Nephron (organoid): Measurements from ENCODE around the gene TUBGCP3.

Experiments used
- H3K27ac Mint-ChIP-seq, 3 experiments: 2 replicates each; pipeline ENCODE4 v1.8.0; 2020; ENCODE audit warnings: mixed read lengths in 3 of 3, mild to moderate bottlenecking in 2 of 3, moderate library complexity in 1 of 3
- H3K27me3 Mint-ChIP-seq: 2 replicates; pipeline ENCODE4 v1.8.0; 2021; ENCODE audit warnings: low read depth, mild to moderate bottlenecking, moderate library complexity, mixed read lengths
- H3K36me3 Mint-ChIP-seq: 2 replicates; pipeline ENCODE4 v1.8.0; 2020; ENCODE audit warnings: low read depth, mixed read lengths
- H3K4me1 Mint-ChIP-seq: 2 replicates; pipeline ENCODE4 v1.8.0; 2020; ENCODE audit warnings: mixed read lengths
- H3K4me3 Mint-ChIP-seq, 3 experiments: 2 replicates each; pipeline ENCODE4 v1.8.0; 2020; ENCODE audit warnings: mild to moderate bottlenecking in 3 of 3, mixed read lengths in 3 of 3, moderate library complexity in 2 of 3
- H3K9me3 Mint-ChIP-seq: 2 replicates; pipeline ENCODE4 v1.8.0; 2020; ENCODE audit warnings: mixed read lengths
- CTCF ChIP-seq, 3 experiments: fragments of 200-600 bp; sonication (generic); IDR thresholded peaks; one replicate each; pipeline ENCODE4 v1.5.0; 2021; ENCODE audit warnings: antibody characterized with exemption in 3 of 3; ENCODE audit not compliant: unreplicated experiment in 3 of 3

TUBGCP3 gene

GRCh38 chr13:112579310-112579843, 8.6 kb downstream of the TUBGCP3 start:
- no peaks in the 10 kb centered on the region for H3K27me3 Mint-ChIP-seq
- no peak overlapping the region for H3K4me3 Mint-ChIP-seq
- H3K9me3 Mint-ChIP-seq, result peaks cover 20% of the 10 kb centered on the region
- TF ChIP-seq CTCF (IDR thresholded peaks at IDR 0.05; ENCODE audit: unreplicated experiment in 3 of 3), result no peak
- peak overlapping the region in 1 of 3 experiments; percentile 66 for H3K27ac Mint-ChIP-seq
- H3K36me3 Mint-ChIP-seq, result peaks cover 42% of the 10 kb centered on the region
- peaks cover 16% of the 10 kb centered on the region for H3K4me1 Mint-ChIP-seq

GRCh38 chr13:112576768-112577167, 11.2 kb downstream of the TUBGCP3 start:
- TF ChIP-seq CTCF (IDR thresholded peaks at IDR 0.05; ENCODE audit: unreplicated experiment in 3 of 3), result no peak
- H3K27me3 Mint-ChIP-seq, result no peaks in the 10 kb centered on the region
- no peak overlapping the region for H3K4me3 Mint-ChIP-seq
- no peak overlapping the region for H3K27ac Mint-ChIP-seq
- H3K4me1 Mint-ChIP-seq, result peaks cover 27% of the 10 kb centered on the region
- H3K9me3 Mint-ChIP-seq, result peaks cover 20% of the 10 kb centered on the region
- peaks cover 36% of the 10 kb centered on the region for H3K36me3 Mint-ChIP-seq

GRCh38 chr13:112576191-112576590, 11.8 kb downstream of the TUBGCP3 start:
- peaks cover 20% of the 10 kb centered on the region for H3K9me3 Mint-ChIP-seq
- peaks cover 34% of the 10 kb centered on the region for H3K36me3 Mint-ChIP-seq
- H3K27me3 Mint-ChIP-seq, result no peaks in the 10 kb centered on the region
- peak overlapping the region in 1 of 3 experiments; percentile 32 for H3K27ac Mint-ChIP-seq
- H3K4me1 Mint-ChIP-seq, result peaks cover 27% of the 10 kb centered on the region
- no peak for TF ChIP-seq CTCF (IDR thresholded peaks at IDR 0.05; ENCODE audit: unreplicated experiment in 3 of 3)
- no peak overlapping the region for H3K4me3 Mint-ChIP-seq

GRCh38 chr13:112575675-112576074, 12.3 kb downstream of the TUBGCP3 start:
- no peak for TF ChIP-seq CTCF (IDR thresholded peaks at IDR 0.05; ENCODE audit: unreplicated experiment in 3 of 3)
- peaks cover 39% of the 10 kb centered on the region for H3K36me3 Mint-ChIP-seq
- no peaks in the 10 kb centered on the region for H3K27me3 Mint-ChIP-seq
- peak overlapping the region; percentile 15 to 60 (median 58) for H3K27ac Mint-ChIP-seq
- H3K9me3 Mint-ChIP-seq, result peaks cover 20% of the 10 kb centered on the region
- H3K4me3 Mint-ChIP-seq, result no peak overlapping the region
- H3K4me1 Mint-ChIP-seq, result peaks cover 31% of the 10 kb centered on the region

GRCh38 chr13:112574834-112575613, 12.9 kb downstream of the TUBGCP3 start:
- Mint-ChIP-seq H3K36me3 (peaks cover 38% of the 10 kb centered on the region), H3K27ac (peak overlapping the region; percentile 15 to 88 (median 79)), H3K9me3 (peaks cover 20% of the 10 kb centered on the region), H3K27me3 (no peaks in the 10 kb centered on the region), H3K4me3 (no peak overlapping the region), H3K4me1 (peaks cover 31% of the 10 kb centered on the region)
- no peak for TF ChIP-seq CTCF (IDR thresholded peaks at IDR 0.05; ENCODE audit: unreplicated experiment in 3 of 3)
